ENCODE results near the gene FMO4.
"Not testable (repeated sequence)": the region's sequence is repeated elsewhere in the genome, so short reads cannot be mapped to it uniquely, and the experiment has no call there.

Gene FMO4, protein sequence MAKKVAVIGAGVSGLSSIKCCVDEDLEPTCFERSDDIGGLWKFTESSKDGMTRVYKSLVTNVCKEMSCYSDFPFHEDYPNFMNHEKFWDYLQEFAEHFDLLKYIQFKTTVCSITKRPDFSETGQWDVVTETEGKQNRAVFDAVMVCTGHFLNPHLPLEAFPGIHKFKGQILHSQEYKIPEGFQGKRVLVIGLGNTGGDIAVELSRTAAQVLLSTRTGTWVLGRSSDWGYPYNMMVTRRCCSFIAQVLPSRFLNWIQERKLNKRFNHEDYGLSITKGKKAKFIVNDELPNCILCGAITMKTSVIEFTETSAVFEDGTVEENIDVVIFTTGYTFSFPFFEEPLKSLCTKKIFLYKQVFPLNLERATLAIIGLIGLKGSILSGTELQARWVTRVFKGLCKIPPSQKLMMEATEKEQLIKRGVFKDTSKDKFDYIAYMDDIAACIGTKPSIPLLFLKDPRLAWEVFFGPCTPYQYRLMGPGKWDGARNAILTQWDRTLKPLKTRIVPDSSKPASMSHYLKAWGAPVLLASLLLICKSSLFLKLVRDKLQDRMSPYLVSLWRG

DNA sequence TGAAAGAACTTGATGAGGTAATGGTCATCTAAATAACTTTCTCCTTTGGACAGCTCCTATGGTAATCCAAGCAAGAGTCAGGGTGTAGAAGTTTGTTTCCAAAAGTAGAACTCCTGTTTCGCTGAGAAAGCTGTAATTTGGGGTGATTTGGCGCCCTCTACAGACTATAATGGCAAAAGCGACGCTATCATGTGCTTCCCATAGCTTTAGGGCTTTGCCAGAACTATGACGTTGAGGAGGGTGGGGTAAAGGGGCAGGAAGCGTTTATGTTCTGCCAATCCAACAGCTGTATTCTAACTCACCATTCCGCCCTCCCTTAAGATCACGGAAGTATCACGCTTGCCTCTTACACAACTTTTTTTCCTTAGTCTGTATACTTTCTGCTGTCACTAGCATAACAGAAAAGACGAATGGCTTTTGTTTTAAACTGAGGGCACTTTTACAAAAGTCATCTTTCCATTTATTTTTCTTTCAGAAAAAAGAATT lies at the start of gene FMO4:
TSS of gene FMO4 (plus strand) at position 349 of the 486 bp plus-strand sequence. CDS start 5,643 bp downstream, outside the sequence.
- DNase-seq (ENCODE audit: low read depth) = peak; percentile 100

DNA sequence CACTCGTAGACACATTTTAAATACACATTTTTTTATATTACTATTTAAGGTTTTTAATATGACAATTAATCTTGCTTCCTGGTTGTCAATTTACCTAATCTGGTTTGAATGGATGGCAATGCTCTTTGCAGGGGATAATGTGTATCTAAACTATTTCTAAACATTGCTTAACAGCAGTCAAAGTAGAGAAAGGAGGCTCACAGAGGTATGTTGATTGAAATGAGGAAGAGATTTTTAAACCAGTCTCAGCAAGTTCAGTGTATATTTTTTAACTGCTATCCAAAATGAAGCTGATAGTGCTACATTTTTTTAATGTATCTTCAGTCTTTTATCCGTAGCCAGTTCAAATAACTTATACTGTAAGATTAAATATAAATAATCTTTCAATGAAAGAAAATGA lies 48.3 kb upstream of the FMO4 start:
- no peak for DNase-seq (ENCODE audit: low read depth)

DNA sequence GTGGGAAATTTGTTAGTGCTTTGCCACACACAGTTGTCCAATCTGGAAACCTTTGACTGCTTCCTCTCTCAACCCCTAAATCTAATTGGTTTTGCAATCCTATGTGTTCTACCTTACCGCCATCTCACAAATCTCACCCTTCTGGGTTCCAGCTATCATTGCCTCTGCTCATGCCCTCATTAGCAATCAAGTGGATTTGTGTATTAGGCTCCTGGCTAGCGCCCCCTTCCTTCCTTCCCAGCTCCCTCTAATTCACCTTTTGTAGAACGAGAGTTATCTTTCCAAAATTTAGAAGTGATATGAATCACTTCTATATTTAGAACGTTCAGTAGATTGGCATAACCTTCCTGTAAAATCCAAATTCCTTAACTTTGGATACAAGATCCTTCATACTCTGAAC lies 47.1 kb upstream of the FMO4 start:
- DNase-seq (ENCODE audit: low read depth) = no peak

DNA sequence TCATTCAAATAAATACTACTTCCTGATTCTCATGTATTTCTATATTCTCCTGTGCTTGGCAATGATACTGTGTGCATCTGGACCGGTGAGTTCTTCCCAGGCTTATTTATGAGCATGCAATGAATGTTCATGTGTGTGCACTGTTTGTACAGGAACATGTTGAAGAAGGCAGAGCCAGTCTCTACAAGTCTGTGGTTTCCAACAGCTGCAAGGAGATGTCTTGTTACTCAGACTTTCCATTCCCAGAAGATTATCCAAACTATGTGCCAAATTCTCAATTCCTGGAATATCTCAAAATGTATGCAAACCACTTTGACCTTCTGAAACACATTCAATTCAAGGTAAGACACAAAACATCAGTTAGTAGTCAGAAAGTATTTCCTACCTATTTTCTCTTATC lies 46.6 kb upstream of the FMO4 start:
- peak; percentile 39 for DNase-seq (ENCODE audit: low read depth)

DNA sequence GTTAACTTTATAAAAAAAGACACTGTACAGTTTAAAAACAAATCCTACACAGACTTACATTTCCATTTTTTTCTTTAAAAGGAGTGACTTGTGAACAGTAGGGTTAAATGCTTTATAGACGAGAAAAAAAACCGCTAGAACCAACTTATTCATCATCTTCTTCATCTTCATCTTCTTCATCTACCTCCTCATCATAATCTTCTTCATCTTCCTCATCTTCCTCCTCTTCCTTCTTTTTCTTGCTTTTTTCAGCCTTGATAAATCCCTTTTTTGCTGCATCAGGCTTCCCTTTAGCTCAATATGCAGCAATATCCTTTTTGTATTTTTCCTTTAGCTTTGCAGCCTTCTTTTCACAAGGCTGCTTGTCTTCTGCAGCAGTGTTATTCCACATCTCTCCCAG lies 43.2 kb upstream of the FMO4 start:
- no peak for DNase-seq (ENCODE audit: low read depth)

DNA sequence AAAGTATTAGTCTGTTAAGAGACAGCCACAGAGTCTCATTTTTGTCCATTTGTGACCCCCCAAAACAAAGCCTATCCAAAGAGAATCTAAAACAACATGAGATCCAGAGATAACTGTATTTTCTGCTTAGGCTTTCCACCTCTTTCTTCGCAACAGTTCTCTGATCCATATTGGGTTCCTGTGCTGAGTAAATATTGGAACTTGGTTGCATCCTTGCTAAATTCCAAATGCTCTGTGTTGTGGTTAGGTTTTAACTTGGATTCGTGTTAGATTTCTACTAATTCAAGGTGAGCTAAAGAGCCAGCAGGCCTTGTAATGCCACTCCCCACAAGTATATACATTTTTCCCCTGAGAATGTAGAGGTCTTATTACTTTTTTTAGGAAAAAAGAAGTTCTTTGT lies 36.4 kb upstream of the FMO4 start:
- no peak for DNase-seq (ENCODE audit: low read depth)

DNA sequence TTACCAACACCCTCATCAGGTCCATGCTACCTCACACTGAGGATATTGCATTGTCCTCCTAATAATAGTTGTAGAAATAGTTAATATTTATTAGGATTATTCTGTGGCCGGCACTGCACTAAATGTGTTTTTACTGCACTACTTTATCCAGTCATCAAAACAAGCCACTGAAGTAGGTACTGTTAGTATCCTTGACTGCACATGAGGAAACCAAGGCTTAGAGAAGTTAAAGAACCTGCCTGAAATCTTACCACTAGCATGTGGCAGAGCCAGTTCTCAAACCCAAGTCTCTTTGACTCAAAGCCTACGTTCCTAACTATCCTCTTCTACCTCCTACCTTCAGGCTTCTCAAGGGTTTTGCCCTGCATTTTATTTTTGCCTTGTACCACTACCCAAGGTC lies 34.7 kb upstream of the FMO4 start:
- DNase-seq (ENCODE audit: low read depth) = no peak

DNA sequence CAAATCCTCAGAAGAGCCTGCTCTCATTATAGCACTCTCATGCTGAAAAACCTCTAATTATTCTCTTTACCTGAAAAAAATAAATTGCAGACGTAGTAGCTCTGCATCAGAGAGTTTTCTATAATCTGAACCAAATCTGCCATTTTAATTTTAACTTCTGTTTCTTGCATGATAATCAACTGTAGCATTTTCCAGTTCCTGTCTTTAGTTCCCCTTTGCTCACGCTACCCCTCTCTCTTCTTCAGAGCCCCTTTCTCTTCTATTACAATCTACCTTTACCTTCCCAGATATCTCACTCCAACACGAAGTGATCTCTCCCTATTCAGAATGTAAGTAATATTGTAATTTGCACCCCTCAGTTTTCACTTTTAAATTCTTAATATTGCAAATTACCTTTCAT lies 34.3 kb upstream of the FMO4 start:
- no peak for DNase-seq (ENCODE audit: low read depth)

DNA sequence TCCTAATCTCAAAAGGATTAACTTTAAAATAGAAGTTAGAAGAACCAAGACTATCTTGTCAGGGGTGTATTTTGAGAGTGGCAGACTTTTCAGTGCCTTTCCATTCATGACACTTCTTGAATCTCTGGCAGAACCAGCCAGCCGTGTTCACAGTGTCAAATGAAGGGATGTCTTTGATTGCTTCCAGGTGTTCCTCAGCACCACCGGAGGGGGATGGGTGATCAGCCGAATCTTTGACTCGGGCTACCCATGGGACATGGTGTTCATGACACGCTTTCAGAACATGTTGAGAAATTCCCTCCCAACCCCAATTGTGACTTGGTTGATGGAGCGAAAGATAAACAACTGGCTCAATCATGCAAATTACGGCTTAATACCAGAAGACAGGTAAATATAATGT lies 33.4 kb upstream of the FMO4 start:
- no peak for DNase-seq (ENCODE audit: low read depth)

DNA sequence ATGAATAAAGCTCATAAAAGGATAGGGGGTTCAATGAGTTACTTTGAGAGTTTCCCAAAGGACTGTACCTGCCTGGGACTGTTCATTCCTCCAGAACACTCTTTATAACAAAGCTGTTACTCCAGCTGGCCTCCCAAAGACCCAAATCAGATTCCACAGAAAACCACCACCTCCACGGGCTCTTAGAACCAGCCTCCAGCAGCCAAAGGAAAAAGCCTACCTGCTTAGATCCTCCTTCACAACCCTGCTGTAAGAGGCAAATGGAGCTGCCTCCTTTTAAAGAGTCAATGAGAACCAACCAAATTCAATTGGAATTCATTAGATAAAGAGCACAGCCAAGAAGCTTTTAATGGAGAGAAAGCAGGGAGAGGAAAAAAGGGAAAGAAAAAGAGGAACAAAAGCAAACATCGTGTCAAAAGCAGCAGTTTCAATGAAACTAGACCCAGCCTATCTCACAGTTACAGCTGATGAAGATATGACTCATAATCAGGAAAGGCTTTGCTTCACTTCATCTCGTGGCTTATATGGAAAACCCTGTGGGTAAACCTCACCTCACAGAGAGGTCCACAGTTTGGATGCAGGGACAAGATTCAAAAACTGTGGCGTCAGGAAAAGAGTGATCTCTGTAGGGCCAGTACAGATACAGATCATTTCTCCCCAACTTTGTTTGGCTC lies 27.8 kb upstream of the FMO4 start:
- peak; percentile 49 for DNase-seq (ENCODE audit: low read depth)

DNA sequence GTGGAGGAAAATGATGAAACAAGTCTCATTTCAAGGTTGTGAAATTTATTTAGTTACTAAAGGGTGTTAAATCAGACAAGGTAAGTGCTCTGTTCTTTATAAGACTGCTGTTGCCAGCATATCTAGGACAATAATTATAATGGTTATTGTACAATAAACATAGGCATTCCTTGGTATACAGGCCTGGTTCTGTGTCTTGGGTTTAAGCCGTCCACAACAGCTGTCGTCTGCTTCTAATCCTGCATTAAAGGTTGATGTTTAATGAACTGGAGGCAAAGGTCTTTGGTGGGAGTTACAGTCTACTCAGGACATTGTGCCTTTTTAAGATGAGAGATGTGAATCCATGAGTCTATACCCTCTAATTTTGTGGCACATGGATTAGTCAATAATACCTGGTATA lies 23.4 kb upstream of the FMO4 start:
- no peak for DNase-seq (ENCODE audit: low read depth)

DNA sequence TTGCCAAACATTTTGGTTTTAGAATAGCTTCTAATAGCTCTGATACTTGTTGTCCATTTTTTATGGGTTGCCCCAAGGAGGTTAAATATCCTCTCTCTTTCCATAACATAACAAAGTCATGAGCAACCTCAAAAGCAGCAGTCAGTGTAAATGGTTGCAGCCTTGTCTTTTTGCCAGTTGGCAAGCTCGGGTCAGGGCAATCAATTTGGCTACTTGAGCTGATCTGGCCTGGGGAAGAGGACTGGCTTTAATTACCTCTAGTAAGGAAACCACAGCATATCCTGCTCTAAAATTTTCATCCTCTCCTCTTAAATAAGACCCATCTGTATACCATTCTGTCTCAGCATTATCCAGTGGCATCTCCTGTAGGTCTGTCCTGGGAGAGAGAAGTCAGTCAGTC lies 21.2 kb upstream of the FMO4 start:
- no peak for DNase-seq (ENCODE audit: low read depth)

DNA sequence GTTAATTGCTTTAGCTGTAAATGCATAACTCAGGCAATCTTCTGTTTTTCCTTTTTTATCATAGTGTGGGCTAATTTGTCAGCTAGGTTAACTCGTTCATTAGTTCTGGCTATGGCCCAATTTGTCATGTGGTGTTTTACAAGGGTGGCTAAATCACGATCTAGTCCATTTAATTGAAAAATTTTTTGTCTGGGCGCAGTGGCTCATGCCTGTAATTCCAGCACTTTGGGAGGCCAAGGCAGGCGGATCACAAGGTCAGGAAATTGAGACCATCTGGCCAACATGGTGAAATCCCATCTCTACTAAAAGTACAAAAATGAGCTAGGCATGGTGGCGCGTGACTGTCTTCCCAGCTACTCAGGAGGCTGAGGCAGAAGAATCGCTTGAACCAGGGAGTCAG lies 18.6 kb upstream of the FMO4 start:
- not testable (repeated sequence) for DNase-seq (ENCODE audit: low read depth)

DNA sequence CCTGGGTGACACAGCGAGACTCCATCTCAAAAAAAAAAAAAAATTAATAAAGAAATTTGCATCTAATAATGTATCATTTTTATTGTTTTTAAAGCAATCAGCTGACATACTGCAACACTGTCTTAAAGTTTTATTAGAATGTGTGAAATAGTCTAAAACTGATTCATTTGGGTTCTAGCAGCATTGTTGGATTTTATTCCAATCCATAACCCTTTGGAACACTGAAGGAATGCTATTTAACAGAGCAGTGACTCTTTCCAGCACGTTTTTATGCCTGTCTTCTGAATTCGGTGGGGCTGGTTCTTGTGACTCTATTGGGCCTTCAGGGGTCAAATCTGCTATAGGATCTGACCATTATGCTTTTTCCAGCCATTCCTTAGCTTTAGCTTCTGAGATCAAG lies 18.2 kb upstream of the FMO4 start:
- no peak for DNase-seq (ENCODE audit: low read depth)

DNA sequence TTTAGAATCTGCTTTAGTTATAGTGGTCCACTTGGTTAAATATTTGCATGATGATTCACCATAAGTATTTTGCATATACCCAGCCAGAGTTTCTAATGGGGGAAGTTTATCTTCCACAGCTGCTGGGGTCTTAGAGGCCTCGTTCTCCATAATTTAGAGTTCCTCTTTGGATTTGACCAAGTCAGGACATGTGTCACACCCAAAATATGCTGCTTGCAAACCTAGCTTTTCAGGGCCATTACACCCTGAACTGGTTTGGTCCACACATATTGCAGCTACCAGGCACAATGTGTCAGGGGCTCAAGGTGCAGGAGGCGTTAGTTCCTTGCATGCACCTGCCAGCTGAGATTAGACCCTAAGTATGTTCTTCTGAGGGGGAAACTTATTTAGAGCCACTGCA lies 17.1 kb upstream of the FMO4 start:
- DNase-seq (ENCODE audit: low read depth) = no peak

DNA sequence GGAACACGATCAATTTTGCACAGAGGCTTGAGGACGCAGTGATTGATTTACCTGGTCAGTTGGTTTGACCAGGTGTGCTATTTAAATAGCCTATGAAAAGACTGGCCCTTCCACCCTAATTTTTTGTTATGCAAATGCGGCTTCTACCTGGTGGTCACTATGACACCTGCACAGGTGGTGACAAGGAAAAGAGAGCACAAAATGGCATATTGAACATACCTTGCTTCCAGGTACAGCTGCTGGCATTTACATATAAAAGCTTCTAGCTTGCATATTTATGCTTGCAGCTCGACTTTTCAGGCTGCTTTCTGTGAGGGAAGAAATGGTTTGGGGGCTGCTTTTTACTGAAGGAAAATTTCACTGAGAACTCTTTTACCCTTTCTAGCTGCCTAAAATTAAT lies 15.3 kb upstream of the FMO4 start:
- DNase-seq (ENCODE audit: low read depth) = no peak

DNA sequence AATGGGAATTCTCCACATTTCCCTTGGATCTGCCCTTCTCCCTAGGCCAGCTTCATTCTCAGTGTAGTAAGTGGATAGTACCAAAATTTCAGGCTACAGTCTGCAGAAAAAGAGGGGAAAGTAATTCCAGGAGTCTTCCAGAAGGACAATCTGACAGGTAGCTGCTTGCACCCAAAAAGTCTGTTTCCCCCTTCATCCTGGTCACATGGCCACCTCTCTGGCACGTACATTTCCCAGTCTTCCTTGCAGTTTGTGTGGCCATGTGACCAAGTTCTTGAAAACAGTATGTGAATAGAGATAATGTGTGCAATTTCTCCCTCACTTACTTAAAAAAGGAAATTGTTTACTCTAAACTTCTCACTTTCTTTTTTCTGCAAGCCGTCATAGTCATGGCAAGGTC lies 14.6 kb upstream of the FMO4 start:
- DNase-seq (ENCODE audit: low read depth) = no peak

DNA sequence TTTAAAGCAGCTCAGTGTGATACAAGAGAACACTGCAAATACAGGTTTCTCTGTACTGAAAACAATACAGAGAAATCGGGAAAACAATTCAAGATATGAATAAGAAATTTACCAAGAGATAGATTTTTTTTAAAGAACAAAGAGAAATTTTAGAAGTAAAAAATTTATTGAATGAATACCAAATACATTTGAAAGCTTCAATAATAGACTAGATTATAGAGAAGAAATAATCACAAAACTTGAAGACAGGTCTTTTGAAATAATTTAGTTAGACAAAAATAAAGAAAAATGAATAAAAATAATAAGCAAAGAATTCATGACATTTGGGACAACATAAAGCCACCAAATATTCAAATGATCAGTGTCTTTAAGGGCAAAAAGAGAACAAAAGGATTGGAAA lies 13.6 kb upstream of the FMO4 start:
- no peak for DNase-seq (ENCODE audit: low read depth)

DNA sequence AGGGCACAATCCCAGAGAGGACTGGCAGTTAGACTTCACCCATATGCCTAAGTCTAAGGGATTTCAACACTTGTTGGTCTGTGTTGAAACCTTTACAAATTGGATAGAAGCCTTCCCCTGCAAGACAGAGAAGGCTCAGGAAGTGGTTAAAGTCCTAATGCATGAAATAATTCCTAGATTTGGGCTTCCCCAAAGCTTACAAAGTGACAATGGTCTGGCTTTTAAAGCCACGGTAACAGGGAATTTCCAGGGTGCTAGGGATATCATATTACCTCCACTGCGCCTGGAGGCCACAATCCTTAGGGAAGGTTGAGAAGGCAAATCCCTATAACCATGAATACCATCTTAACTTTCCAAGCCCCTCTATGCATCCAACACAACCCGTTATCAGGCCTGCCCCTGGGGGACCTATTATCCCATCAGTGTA lies 3.3 kb upstream of the FMO4 start:
- no peak for DNase-seq (ENCODE audit: low read depth)

DNA sequence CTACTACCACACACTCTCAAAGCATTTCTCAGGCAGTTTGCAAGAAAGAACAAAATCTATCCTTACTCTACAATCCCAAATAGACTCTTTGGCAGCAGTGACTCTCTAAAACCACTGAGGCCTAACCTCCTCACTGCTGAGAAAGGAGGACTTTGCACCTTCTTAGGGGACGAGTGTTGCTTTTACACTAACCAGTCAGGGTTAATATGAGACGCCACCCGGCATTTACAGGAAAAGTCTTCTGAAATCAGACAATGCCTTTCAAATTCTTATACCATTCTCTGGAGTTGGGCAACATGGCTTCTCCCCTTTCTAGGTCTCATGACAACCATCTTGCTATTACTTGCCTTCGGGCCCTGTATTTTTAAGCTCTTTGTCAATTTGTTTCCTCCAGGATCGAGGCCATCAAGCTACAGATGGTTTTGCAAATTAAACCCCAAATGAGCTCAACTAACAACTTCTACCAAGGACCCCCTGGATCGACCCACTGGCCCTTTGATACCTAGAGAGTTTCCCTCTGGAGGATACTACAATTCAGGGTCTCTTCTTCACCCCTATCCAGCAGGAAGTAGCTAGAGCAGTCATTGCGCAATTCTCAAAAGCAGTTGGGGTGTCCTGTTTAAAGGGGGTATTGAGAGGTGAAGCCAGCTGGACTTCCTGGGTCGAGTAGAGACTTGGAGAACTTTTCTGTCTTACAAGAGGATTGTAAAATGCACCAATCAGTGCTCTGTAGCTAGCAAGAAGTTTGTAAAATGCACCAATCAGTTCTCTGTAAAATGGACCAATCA lies 2.0 kb upstream of the FMO4 start:
- DNase-seq (ENCODE audit: low read depth) = no peak

DNA sequence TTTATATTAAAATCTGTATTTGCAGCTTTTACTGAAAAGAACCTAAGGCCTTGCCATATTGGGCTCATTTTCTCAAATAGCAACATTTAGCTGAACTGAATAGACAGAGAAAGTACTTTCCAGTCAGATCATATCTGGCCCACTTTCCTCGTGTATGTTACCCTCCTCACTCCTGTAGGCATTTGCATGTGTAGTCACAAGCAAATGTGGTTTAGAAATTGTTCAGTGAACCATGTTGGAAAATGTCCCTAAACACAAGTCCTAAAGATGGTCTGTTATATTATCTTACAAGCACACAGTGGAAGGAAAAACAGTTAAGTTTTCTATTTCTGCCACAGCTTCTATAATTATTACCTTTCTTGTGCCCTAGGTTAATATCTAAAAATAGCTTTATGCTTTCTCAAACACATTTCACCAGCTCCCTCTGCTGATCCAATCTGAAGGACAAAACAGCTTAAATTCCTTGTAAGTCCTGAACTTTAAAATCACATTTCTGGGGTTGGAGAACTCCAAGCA lies 606 bp upstream of the FMO4 start:
- no peak for DNase-seq (ENCODE audit: low read depth)

DNA sequence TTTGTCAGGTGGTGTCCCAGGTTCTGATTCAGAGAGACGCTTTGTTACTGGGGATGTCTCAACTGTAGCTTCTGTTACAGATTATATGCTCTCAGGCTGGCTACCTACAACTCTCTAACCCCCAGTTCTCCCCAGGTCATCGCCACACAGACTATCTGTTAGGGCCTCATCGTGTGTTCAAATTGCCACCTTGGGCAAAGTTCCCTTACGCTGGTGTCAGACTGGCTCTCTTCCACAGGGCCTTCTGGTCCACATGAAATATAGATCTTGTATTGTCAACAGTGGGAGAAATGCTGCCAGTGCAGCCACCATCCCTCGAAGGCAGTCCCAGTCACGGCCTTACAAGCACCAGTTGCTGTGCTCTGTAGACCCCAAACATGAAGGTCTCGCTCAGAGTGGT lies 15.3 kb downstream of the FMO4 start:
- DNase-seq (ENCODE audit: low read depth) = no peak
